Panc1 (cell line): Measurements from ENCODE around the gene NR6A1.

ENCODE experiments used
- CTCF ChIP-seq: fragments of 450-650 bp; IDR thresholded peaks from 2 replicates; pipeline ENCODE4 v1.5.1; 2017; ENCODE audit warnings: mild to moderate bottlenecking
- POLR2AphosphoS5 ChIP-seq: IDR thresholded peaks from 2 replicates; pipeline ENCODE4 v1.6.1; 2012; ENCODE audit warnings: mild to moderate bottlenecking, low read depth, low read length, moderate library complexity
- REST ChIP-seq, 2 experiments: IDR thresholded peaks; 2 replicates each; pipeline ENCODE4 v1.6.1; 2011 to 2012; ENCODE audit warnings: low read depth in 2 of 2, control low read depth in 1 of 2, low read length in 1 of 2, mild to moderate bottlenecking in 1 of 2, moderate library complexity in 1 of 2; ENCODE audit not compliant: insufficient read depth in 1 of 2

- TF ChIP-seq CTCF = no peak
- no peak for TF ChIP-seq REST (IDR thresholded peaks at IDR 0.05; ENCODE audit: insufficient read depth in 1 of 2, low read depth in 2 of 2, low read length in 1 of 2)
- TF ChIP-seq POLR2AphosphoS5 = no peak
Measured at GRCh38 chr9:124606027-124606426, 165.1 kb downstream of the NR6A1 start.
